Subcutaneous adipose tissue (tissue), 4 donors: ENCODE results near the gene HPGDS. TPM values are rescaled to one million over a fixed set of nuclear protein-coding genes. Genes with fewer than 3 reads are reported as not detected.

Experiments used
- CTCF ChIP-seq: fragments of 450-650 bp; IDR thresholded peaks from one replicate; pipeline ENCODE4 v1.5.1; 2016; ENCODE audit warnings: low read depth, mild to moderate bottlenecking, control low read depth, antibody characterized with exemption, moderate library complexity
- total RNA-seq, 4 donors: library from RNA; depleted of rRNA; stranded (reverse); fragments of >200 nt; gene quantifications; one replicate each; pipeline ENCODE4 v1.1.0, GENCODE V29; 2016

Gene HPGDS
- total RNA-seq, 4 donors from 2014 or later, result 0.57 to 15.5 (median 6.7) TPM

- TF ChIP-seq CTCF, result no peak
Measured at GRCh38 chr4:94306713-94307112, 35.9 kb downstream of the HPGDS start.

GRCh38 chr4:94305466-94306225 is 37.0 kb downstream of the HPGDS start:
- no peak for TF ChIP-seq CTCF

GRCh38 chr4:94304365-94304971 is 38.2 kb downstream of the HPGDS start:
- no peak for TF ChIP-seq CTCF

- TF ChIP-seq CTCF, result no peak
Measured at GRCh38 chr4:94302191-94302590, 40.4 kb downstream of the HPGDS start.

GRCh38 chr4:94298725-94299252 is 43.8 kb downstream of the HPGDS start:
- TF ChIP-seq CTCF, result no peak

- TF ChIP-seq CTCF, result no peak
Measured at GRCh38 chr4:94290245-94290644, 52.4 kb downstream of the HPGDS start.

GRCh38 chr4:94285666-94286065 is 57.0 kb downstream of the HPGDS start:
- TF ChIP-seq CTCF, result no peak
